VCaP (cell line): ENCODE measurements around the gene PRKD1.

Source experiments
- H3K27ac ChIP-seq: fragments of 450-650 bp; 2 replicates; pipeline ENCODE4 v1.5.1; 2017
- TF ChIP-seq, protein P1 (sequence below): fragments of 450-650 bp; conservative IDR thresholded peaks from 2 replicates; pipeline ENCODE4 v1.5.1; 2017; ENCODE audit warnings: mild to moderate bottlenecking, moderate library complexity

Gene PRKD1

DNA sequence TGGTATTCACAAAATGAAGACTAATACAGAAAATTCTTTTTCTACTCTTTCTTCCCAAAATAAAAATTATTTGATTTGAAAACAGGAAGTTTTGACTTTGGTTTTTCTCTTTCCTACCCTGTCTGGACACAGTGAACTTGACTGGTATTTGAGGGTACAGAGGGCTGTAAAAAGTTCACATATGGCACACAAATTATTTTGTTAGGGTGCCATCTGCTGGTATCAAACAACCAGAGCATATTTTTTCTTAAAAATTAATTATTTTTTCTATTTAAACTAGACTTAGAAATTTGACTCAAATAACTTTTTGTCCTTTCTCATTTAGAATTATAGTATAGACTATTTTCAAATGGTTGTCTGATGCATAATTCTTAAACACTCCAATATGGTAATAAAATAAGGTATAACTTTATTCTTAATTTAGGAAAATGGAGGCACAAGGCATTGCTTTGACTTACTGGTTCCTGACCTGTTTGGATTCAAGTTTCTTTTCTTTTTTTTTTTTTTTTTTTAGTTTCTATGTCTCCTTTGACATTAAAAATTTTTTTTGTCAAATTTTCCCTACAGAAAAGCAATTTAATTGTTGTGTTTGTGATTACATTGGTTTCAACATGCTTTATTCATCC, 390.6 kb downstream of the PRKD1 start:
- TF ChIP-seq, protein P1, sequence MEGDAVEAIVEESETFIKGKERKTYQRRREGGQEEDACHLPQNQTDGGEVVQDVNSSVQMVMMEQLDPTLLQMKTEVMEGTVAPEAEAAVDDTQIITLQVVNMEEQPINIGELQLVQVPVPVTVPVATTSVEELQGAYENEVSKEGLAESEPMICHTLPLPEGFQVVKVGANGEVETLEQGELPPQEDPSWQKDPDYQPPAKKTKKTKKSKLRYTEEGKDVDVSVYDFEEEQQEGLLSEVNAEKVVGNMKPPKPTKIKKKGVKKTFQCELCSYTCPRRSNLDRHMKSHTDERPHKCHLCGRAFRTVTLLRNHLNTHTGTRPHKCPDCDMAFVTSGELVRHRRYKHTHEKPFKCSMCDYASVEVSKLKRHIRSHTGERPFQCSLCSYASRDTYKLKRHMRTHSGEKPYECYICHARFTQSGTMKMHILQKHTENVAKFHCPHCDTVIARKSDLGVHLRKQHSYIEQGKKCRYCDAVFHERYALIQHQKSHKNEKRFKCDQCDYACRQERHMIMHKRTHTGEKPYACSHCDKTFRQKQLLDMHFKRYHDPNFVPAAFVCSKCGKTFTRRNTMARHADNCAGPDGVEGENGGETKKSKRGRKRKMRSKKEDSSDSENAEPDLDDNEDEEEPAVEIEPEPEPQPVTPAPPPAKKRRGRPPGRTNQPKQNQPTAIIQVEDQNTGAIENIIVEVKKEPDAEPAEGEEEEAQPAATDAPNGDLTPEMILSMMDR, result peak; percentile 73
- H3K27ac ChIP-seq, result no peak overlapping the region

DNA sequence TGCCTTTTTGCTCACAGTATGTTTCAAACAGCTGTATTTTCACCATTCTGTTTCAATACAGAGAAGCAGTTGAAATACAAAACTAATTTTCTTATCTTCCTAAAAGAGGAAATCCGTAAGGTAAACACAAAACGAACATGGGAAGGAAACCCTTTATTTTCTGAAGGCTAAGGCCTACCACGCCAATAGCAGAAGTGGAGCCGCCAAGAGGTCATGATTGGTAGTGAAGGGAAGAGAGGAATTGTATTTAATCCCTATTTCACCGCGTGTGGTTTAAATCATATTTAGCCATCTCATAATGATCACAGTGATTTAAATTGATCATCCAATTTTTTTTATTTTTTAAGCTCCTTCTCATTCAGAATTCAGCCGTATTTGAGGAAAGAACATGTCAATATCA, 398.2 kb downstream of the PRKD1 start:
- H3K27ac ChIP-seq, result no peak overlapping the region
- TF ChIP-seq, protein P1, result no peak; the same call in 1 of the 2 replicates

DNA sequence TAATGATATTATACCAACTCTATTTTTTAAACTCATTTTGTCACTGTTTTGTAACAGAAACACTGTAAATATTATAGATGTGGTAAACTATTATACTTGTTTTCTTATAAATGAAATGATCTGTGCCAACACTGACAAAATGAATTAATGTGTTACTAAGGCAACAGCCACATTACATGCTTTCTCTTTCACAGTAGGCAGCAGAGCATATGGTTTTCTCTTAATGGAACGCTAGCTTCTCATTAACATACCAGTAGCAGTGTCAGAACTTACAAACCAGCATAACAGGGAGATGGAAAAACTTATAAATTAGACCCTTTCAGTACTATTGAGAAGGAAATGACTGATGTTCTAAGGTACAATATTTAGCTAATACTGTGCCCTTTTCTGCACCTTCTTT, 398.8 kb downstream of the PRKD1 start:
- H3K27ac ChIP-seq, result no peak overlapping the region
- TF ChIP-seq, protein P1, result no peak

DNA sequence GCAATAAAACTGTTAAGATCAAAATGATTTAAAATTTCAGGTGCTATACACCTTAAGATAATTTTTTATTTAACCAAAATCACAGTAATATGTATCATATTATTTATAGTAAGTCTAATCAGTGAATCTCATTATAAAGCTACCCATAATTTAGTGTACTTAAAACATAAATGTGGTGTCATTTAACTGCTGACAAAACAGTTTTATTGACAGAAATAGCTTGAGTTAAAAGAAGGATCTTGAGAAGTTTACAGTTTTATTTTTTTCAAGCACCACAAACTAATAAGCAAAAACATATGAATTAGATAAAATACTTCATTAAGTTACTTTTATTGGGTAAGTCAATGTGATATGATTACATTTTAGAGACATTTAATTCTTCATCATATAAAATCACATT, 400.4 kb downstream of the PRKD1 start:
- TF ChIP-seq, protein P1, result no peak
- H3K27ac ChIP-seq, result no peak overlapping the region
